Ovary (tissue), 3 donors: Measurements from ENCODE around the gene NUF2.

Experiments
- EP300 ChIP-seq: sonication (generic); formaldehyde crosslinking; IDR thresholded peaks from one replicate; pipeline ENCODE4 v1.6.1; 2017; ENCODE audit warnings: antibody characterized with exemption
- POLR2A ChIP-seq: fragments of 450-650 bp; IDR thresholded peaks from one replicate; pipeline ENCODE4 v1.6.1; 2017; ENCODE audit warnings: antibody characterized with exemption, mild to moderate bottlenecking, moderate library complexity
- TF ChIP-seq, protein P1 (sequence below), 3 donors: fragments of 450-650 bp in 2 of 3; fragments of 200-600 bp in 1 of 3; IDR thresholded peaks; one replicate each; pipeline versions ENCODE4 v1.5.1 to v1.8.0; 2016 to 2022; ENCODE audit warnings: antibody characterized with exemption in 3 of 3, mild to moderate bottlenecking in 1 of 3
- donor health status: DM: no; HTN: no; CAD: no.

GRCh38 chr1:163381487-163382184, 59.9 kb downstream of the NUF2 start:
- TF ChIP-seq POLR2A (no peak), EP300 (no peak)
- TF ChIP-seq, protein P1, sequence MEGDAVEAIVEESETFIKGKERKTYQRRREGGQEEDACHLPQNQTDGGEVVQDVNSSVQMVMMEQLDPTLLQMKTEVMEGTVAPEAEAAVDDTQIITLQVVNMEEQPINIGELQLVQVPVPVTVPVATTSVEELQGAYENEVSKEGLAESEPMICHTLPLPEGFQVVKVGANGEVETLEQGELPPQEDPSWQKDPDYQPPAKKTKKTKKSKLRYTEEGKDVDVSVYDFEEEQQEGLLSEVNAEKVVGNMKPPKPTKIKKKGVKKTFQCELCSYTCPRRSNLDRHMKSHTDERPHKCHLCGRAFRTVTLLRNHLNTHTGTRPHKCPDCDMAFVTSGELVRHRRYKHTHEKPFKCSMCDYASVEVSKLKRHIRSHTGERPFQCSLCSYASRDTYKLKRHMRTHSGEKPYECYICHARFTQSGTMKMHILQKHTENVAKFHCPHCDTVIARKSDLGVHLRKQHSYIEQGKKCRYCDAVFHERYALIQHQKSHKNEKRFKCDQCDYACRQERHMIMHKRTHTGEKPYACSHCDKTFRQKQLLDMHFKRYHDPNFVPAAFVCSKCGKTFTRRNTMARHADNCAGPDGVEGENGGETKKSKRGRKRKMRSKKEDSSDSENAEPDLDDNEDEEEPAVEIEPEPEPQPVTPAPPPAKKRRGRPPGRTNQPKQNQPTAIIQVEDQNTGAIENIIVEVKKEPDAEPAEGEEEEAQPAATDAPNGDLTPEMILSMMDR (IDR thresholded peaks at IDR 0.05) = no peak
